K562 (cell line): ENCODE measurements around the gene SMAD7. TPM values are rescaled to one million over a fixed set of nuclear protein-coding genes. Genes with fewer than 3 reads are reported as not detected.

ENCODE experiments used
- ATAC-seq: fragments of 200-7000 bp; cut with Tn5 transposase; 3 replicates; pipeline ENCODE4 v1.9.1; 2020; ENCODE audit warnings: moderate library complexity
- BruUV-seq: library from RNA; stranded (reverse); fragments of 400-500 nt; replicated peaks from 2 replicates; lab custom pipeline; 2021; lab: Mats Ljungman, UMichigan
- CTCF ChIA-PET: fragments of 300-600 bp; formaldehyde crosslinking; extraction: SDS; loops from one replicate; lab custom pipeline; 2021; ENCODE audit warnings: low intra/inter-chr PET ratio; lab: Yijun Ruan, JAX
- POLR2A ChIA-PET: fragments of 300-600, 350-650 bp; sonication (Branson Sonifier 250); formaldehyde crosslinking; extraction: SDS; loops from one replicate; lab custom pipeline; 2021; ENCODE audit warnings: antibody characterized with exemption, inconsistent platforms; lab: Yijun Ruan, JAX
- DNase-seq, 4 experiments: peaks; one replicate each; pipeline versions ENCODE4 v3.0.0 to v3.0.0-alpha.2; 2011 to 2018; ENCODE audit warnings: low spot score in 3 of 4, mixed read lengths in 3 of 4; ENCODE audit errors: extremely low read depth in 1 of 4
- FAIRE-seq: peaks from 2 replicates; lab custom pipeline; 2011; peaks lifted over from hg19 to GRCh38; lab: Jason Lieb, UNC
- H2AFZ ChIP-seq: 2 replicates; pipeline ENCODE4 v1.6.0; 2011; ENCODE audit warnings: low read depth, low read length, control low read depth, inconsistent platforms
- H3K27ac ChIP-seq: fragments of 200-600 bp; 3 replicates; pipeline ENCODE4 v1.8.0; 2011; ENCODE audit warnings: low read depth, mild to moderate bottlenecking, control low read depth, inconsistent platforms, low read length, moderate library complexity, mixed read lengths; ENCODE audit errors: extremely low read depth
- H3K27me3 ChIP-seq, 2 experiments: fragments of 300-600 bp in 1 of 2; 2 replicates in 1 of 2; 3 replicates in 1 of 2; pipeline versions ENCODE4 v1.6.0 to v1.8.0; 2011; ENCODE audit warnings: inconsistent platforms in 2 of 2, low read length in 2 of 2, mild to moderate bottlenecking in 1 of 2, mixed read lengths in 1 of 2, moderate library complexity in 1 of 2; ENCODE audit not compliant: control insufficient read depth in 2 of 2, insufficient read depth in 2 of 2
- H3K36me3 ChIP-seq: fragments of 300-600 bp; 3 replicates; pipeline ENCODE4 v1.8.0; 2011; ENCODE audit warnings: mild to moderate bottlenecking, low read length, inconsistent platforms; ENCODE audit not compliant: control insufficient read depth, insufficient read depth
- H3K4me1 ChIP-seq, 2 experiments: fragments of 200-600 bp in 1 of 2; replicated peaks in 1 of 2; 2 replicates in 1 of 2; 3 replicates in 1 of 2; pipeline versions ENCODE4 v1.5.1 to v1.8.0; 2011; ENCODE audit warnings: inconsistent platforms in 2 of 2, low read length in 2 of 2, mild to moderate bottlenecking in 1 of 2, mixed read lengths in 1 of 2, moderate library complexity in 1 of 2; ENCODE audit not compliant: control insufficient read depth in 2 of 2, insufficient read depth in 2 of 2
- H3K4me2 ChIP-seq: 2 replicates; pipeline ENCODE4 v1.6.1; 2011; ENCODE audit warnings: low read length, control low read depth, inconsistent platforms, mixed read lengths; ENCODE audit not compliant: insufficient read depth
- H3K4me3 ChIP-seq: fragments of 200-600 bp; sonication (generic), shearing (Covaris generic); 2 replicates; pipeline ENCODE4 v1.5.1; 2016; ENCODE audit warnings: control low read depth, inconsistent platforms
- H3K79me2 ChIP-seq: fragments of 200-600 bp; 3 replicates; pipeline ENCODE4 v1.8.0; 2011; ENCODE audit warnings: low read length, inconsistent platforms; ENCODE audit not compliant: control insufficient read depth, insufficient read depth
- H3K9ac ChIP-seq, 2 experiments: 2 replicates each; pipeline versions ENCODE4 v1.6.0 to v1.6.1; 2011; ENCODE audit warnings: low read depth in 2 of 2, low read length in 2 of 2, control low read depth in 1 of 2, inconsistent platforms in 1 of 2, mild to moderate bottlenecking in 1 of 2, mixed read lengths in 1 of 2; ENCODE audit not compliant: insufficient read depth in 1 of 2
- H3K9me1 ChIP-seq: one replicate; pipeline ENCODE4 v1.6.0; 2011; ENCODE audit warnings: inconsistent platforms, mild to moderate bottlenecking, low read length, moderate library complexity; ENCODE audit not compliant: control insufficient read depth, insufficient read depth
- H3K9me3 ChIP-seq: replicated peaks from 2 replicates; pipeline ENCODE4 v1.5.1; 2011; ENCODE audit warnings: low read depth, low read length, inconsistent platforms; ENCODE audit not compliant: control insufficient read depth, insufficient read depth
- H4K20me1 ChIP-seq: replicated peaks from 2 replicates; pipeline ENCODE4 v1.6.1; 2011; ENCODE audit warnings: low read length, inconsistent platforms, mixed read lengths; ENCODE audit not compliant: control insufficient read depth, insufficient read depth
- CAMTA2 ChIP-seq: fragments of 250-450 bp; sonication (Bioruptor Pico); conservative IDR thresholded peaks from 2 replicates; pipeline ENCODE4 v1.5.1; 2022
- CBFA2T2 ChIP-seq: fragments of 450-650 bp; conservative IDR thresholded peaks from 2 replicates; pipeline ENCODE4 v1.6.1; 2017; ENCODE audit warnings: mild to moderate bottlenecking
- CREM ChIP-seq: IDR thresholded peaks from 2 replicates; pipeline ENCODE4 v1.6.1; 2014; ENCODE audit warnings: antibody characterized with exemption, low read depth
- EP400 ChIP-seq: fragments of 450-650 bp; IDR thresholded peaks from 2 replicates; pipeline ENCODE4 v1.6.1; 2017; ENCODE audit warnings: antibody characterized with exemption, mild to moderate bottlenecking, moderate library complexity
- ILF3 ChIP-seq: fragments of 450-650 bp; IDR thresholded peaks from 2 replicates; pipeline ENCODE4 v1.6.1; 2018; ENCODE audit warnings: antibody characterized with exemption, mild to moderate bottlenecking, moderate library complexity, borderline replicate concordance
- JUNB ChIP-seq: fragments of 450-650 bp; formaldehyde crosslinking; conservative IDR thresholded peaks from 2 replicates; pipeline ENCODE4 v1.4.0; 2020; ENCODE audit warnings: mild to moderate bottlenecking
- MCM7 ChIP-seq, 2 experiments: fragments of 450-650 bp; IDR thresholded peaks; 2 replicates each; pipeline ENCODE4 v1.6.1; 2016 to 2018
- MTF1 ChIP-seq: fragments of 250-450 bp; sonication (Bioruptor Pico); IDR thresholded peaks from 2 replicates; pipeline ENCODE4 v1.9.0; 2021; ENCODE audit warnings: moderate library complexity, mild to moderate bottlenecking, inconsistent platforms, borderline replicate concordance
- SAFB2 ChIP-seq: fragments of 200-400 bp; formaldehyde crosslinking; IDR thresholded peaks from 2 replicates; pipeline ENCODE4 v1.6.1; 2018; ENCODE audit warnings: borderline replicate concordance, low read length, low read depth, moderate library complexity; ENCODE audit not compliant: severe bottlenecking
- TCF3 ChIP-seq: sonication (generic); formaldehyde crosslinking; IDR thresholded peaks from 2 replicates; pipeline ENCODE4 v1.4.0; 2020; ENCODE audit warnings: mild to moderate bottlenecking, missing genetic modification reagents
- U2AF1 ChIP-seq: fragments of 200-400 bp; formaldehyde crosslinking; optimal IDR thresholded peaks from 2 replicates; pipeline ENCODE3; 2017; ENCODE audit warnings: mild to moderate bottlenecking, low read depth, low read length, moderate library complexity
- XRCC3 ChIP-seq: fragments of 450-650 bp; IDR thresholded peaks from 2 replicates; pipeline ENCODE4 v1.6.1; 2017; ENCODE audit warnings: mild to moderate bottlenecking, moderate library complexity
- ZKSCAN1 ChIP-seq: fragments of 150-350 bp; IDR thresholded peaks from 2 replicates; pipeline ENCODE4 v1.6.1; 2016; ENCODE audit warnings: low read depth, low read length
- ZNF57 ChIP-seq: fragments of 450-650 bp; formaldehyde crosslinking; IDR thresholded peaks from 2 replicates; pipeline ENCODE4 v1.4.0; 2020; ENCODE audit warnings: mild to moderate bottlenecking, moderate library complexity
- WGBS: fragments of 100-300 bp; shearing (Covaris generic); methylation state at CpG from one replicate; pipeline ENCODE4 v1.1.6; 2016; ENCODE audit warnings: low coverage, mixed read lengths; ENCODE audit not compliant: insufficient coverage; ENCODE audit errors: missing lambda C conversion rate; 5-methylcytosine and 5-hydroxymethylcytosine counted together
- in situ Hi-C: fragments of 300-500 bp; cut with MboI; formaldehyde crosslinking; loops from 4 replicates; pipeline ENCODE4 v1.15.0; 2018; ENCODE audit warnings: inconsistent platforms, mixed read lengths
- intact Hi-C: fragments of 100-400 bp; cut with micrococcal nuclease; formaldehyde crosslinking; loops from 2 replicates; pipeline ENCODE4 v1.14.2; 2022
- polyA plus RNA-seq, 8 experiments: library from polyadenylated mRNA; depleted of rRNA in 4 of 8; stranded (reverse) in 5 of 8; unstranded in 3 of 8; fragments of >200 nt; fragmentation: Nextera tagmentation in 2 of 8; fragmentation: Illumina TruSeq in 1 of 8; extraction: Ambion mirVana in 2 of 8; extraction: Trizol in 1 of 8; gene quantifications; 2 replicates each; pipeline versions ENCODE4 v1.2.1 to v1.2.3, GENCODE V29; 2011 to 2014; ENCODE audit warnings: inconsistent platforms in 1 of 8, missing spikeins in 1 of 8
- total RNA-seq, 7 experiments: library from RNA; depleted of rRNA in 6 of 7; stranded (reverse); fragments of >200 nt in 6 of 7; fragmentation: Illumina TruSeq in 2 of 7; extraction: Trizol in 2 of 7; gene quantifications; 2 replicates each; pipeline versions ENCODE4 v1.2.1 to v1.2.3, GENCODE V29; 2011 to 2021; ENCODE audit warnings: low replicate concordance in 1 of 7
- TF ChIP-seq, protein P1 (sequence below): fragments of 150-350 bp; IDR thresholded peaks from 2 replicates; pipeline ENCODE4 v1.6.1; 2014; ENCODE audit warnings: low read depth, mild to moderate bottlenecking, low read length, borderline replicate concordance
- TF ChIP-seq, protein P2 (sequence below): sonication (generic); formaldehyde crosslinking; IDR thresholded peaks from 2 replicates; pipeline ENCODE4 v1.9.0; 2022; ENCODE audit warnings: mild to moderate bottlenecking, missing genetic modification reagents
- TF ChIP-seq, protein P3 (sequence below), 3 experiments: IDR thresholded peaks in 2 of 3; conservative IDR thresholded peaks in 1 of 3; 2 replicates each; pipeline ENCODE4 v1.5.1; 2011 to 2012; ENCODE audit warnings: low read length in 3 of 3, mild to moderate bottlenecking in 3 of 3, control low read depth in 2 of 3, improper control_type of control experiment in 1 of 3, inconsistent platforms in 1 of 3, low read depth in 1 of 3, mixed read lengths in 1 of 3, moderate library complexity in 1 of 3; ENCODE audit not compliant: insufficient read depth in 2 of 3
- TF ChIP-seq, protein P4 (sequence below): fragments of 450-650 bp; IDR thresholded peaks from 2 replicates; pipeline ENCODE4 v1.6.1; 2016; ENCODE audit warnings: low read depth, mild to moderate bottlenecking, moderate library complexity

SMAD7 gene
- total and polyA plus RNA-seq, 9 of the 15 experiments (the other 6 are each of a cell fraction or from before 2014, with no cell fraction given): 0.13 to 3.0 (median 1.6) TPM

DNA sequence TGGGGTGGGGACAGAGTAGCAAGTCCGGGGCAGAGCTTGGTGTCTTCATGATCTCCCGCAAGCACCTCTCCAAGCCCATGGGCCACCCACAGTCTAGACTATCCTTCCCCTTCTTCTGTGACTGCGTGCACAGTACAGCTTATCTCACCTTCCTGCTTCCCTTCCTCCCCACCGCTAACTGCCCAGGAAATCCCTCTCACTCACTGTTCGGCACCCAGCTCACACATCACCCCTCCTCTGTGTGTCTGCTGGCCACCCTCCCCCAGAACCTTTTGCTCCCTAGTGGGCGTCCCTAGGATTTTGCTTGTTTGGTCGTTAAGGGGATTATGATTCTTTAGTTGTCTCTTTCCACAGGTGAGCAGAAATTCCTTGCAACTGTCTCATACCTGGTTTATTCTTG, 31.5 kb upstream of the SMAD7 start:
- ATAC-seq: peak; percentile 94
- H3K9me1 ChIP-seq: no peaks in the 10 kb centered on the region
- no peaks in the 10 kb centered on the region for H4K20me1 ChIP-seq
- H3K27ac ChIP-seq: no peak overlapping the region
- H3K9me3 ChIP-seq: no peaks in the 10 kb centered on the region
- peak; percentile 66 for FAIRE-seq
- peak; percentile 29 to 74 (median 48) for DNase-seq
- no peaks in the 10 kb centered on the region for H3K79me2 ChIP-seq
- in situ Hi-C loops (no loop called here), intact Hi-C loops (no loop called here)
- POLR2A ChIA-PET: interaction anchor here (0.6 kb wide), 3 partner anchors 9 to 947 kb away, joined by 3 read pairs; no protein-coding TSS in a partner anchor
- H3K4me3 ChIP-seq: no peak overlapping the region
- H3K4me2 ChIP-seq: no peak overlapping the region; the same call in 1 of the 2 replicates
- no peak overlapping the region for H3K9ac ChIP-seq
- H3K27me3 ChIP-seq: no peaks in the 10 kb centered on the region; a peak in 1 of 5 replicates
- H2AFZ ChIP-seq: no peak overlapping the region
- no TSS peak for BruUV-seq
- peaks cover 0 to 14% of the 10 kb centered on the region in 2 experiments; a peak in 4 of 5 replicates for H3K4me1 ChIP-seq
- no peaks in the 10 kb centered on the region for H3K36me3 ChIP-seq
- CTCF ChIA-PET: no interaction called here
- WGBS: 0% methylated on average over 5 of the region's 7 CpGs
- TF ChIP-seq, protein P1, sequence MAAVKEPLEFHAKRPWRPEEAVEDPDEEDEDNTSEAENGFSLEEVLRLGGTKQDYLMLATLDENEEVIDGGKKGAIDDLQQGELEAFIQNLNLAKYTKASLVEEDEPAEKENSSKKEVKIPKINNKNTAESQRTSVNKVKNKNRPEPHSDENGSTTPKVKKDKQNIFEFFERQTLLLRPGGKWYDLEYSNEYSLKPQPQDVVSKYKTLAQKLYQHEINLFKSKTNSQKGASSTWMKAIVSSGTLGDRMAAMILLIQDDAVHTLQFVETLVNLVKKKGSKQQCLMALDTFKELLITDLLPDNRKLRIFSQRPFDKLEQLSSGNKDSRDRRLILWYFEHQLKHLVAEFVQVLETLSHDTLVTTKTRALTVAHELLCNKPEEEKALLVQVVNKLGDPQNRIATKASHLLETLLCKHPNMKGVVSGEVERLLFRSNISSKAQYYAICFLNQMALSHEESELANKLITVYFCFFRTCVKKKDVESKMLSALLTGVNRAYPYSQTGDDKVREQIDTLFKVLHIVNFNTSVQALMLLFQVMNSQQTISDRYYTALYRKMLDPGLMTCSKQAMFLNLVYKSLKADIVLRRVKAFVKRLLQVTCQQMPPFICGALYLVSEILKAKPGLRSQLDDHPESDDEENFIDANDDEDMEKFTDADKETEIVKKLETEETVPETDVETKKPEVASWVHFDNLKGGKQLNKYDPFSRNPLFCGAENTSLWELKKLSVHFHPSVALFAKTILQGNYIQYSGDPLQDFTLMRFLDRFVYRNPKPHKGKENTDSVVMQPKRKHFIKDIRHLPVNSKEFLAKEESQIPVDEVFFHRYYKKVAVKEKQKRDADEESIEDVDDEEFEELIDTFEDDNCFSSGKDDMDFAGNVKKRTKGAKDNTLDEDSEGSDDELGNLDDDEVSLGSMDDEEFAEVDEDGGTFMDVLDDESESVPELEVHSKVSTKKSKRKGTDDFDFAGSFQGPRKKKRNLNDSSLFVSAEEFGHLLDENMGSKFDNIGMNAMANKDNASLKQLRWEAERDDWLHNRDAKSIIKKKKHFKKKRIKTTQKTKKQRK: no peak
- TF ChIP-seq CAMTA2 (CRISPR knock-in tag): no peak
- peak; percentile 44; the same call in 1 of the 2 replicates for TF ChIP-seq CREM
- TF ChIP-seq, protein P2, sequence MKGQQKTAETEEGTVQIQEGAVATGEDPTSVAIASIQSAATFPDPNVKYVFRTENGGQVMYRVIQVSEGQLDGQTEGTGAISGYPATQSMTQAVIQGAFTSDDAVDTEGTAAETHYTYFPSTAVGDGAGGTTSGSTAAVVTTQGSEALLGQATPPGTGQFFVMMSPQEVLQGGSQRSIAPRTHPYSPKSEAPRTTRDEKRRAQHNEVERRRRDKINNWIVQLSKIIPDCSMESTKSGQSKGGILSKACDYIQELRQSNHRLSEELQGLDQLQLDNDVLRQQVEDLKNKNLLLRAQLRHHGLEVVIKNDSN (CRISPR knock-in tag): no peak
- no peak for TF ChIP-seq MTF1
- TF ChIP-seq, protein P3, sequence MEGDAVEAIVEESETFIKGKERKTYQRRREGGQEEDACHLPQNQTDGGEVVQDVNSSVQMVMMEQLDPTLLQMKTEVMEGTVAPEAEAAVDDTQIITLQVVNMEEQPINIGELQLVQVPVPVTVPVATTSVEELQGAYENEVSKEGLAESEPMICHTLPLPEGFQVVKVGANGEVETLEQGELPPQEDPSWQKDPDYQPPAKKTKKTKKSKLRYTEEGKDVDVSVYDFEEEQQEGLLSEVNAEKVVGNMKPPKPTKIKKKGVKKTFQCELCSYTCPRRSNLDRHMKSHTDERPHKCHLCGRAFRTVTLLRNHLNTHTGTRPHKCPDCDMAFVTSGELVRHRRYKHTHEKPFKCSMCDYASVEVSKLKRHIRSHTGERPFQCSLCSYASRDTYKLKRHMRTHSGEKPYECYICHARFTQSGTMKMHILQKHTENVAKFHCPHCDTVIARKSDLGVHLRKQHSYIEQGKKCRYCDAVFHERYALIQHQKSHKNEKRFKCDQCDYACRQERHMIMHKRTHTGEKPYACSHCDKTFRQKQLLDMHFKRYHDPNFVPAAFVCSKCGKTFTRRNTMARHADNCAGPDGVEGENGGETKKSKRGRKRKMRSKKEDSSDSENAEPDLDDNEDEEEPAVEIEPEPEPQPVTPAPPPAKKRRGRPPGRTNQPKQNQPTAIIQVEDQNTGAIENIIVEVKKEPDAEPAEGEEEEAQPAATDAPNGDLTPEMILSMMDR (IDR thresholded peaks at IDR 0.05 in 2 of 3, conservative IDR thresholded peaks at IDR 0.05 in 1 of 3; ENCODE audit: insufficient read depth in 2 of 3, low read depth in 1 of 3, low read length in 3 of 3): no peak
- TF ChIP-seq, protein P4, sequence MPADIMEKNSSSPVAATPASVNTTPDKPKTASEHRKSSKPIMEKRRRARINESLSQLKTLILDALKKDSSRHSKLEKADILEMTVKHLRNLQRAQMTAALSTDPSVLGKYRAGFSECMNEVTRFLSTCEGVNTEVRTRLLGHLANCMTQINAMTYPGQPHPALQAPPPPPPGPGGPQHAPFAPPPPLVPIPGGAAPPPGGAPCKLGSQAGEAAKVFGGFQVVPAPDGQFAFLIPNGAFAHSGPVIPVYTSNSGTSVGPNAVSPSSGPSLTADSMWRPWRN: no peak
- peak; percentile 37; the same call in 1 of the 2 replicates for TF ChIP-seq CBFA2T2
- no peak for TF ChIP-seq ZNF57
- no peak for TF ChIP-seq JUNB (CRISPR knock-in tag)
- TF ChIP-seq TCF3: peak; percentile 61; the same call in 1 of the 2 replicates
- no peak for TF ChIP-seq ILF3
- TF ChIP-seq MCM7 (IDR thresholded peaks at IDR 0.05): no peak
- no peak for TF ChIP-seq XRCC3
- no peak for TF ChIP-seq U2AF1
- no peak for TF ChIP-seq ZKSCAN1
- TF ChIP-seq SAFB2: no peak
- TF ChIP-seq EP400: no peak
